Activated gamma-delta T cell treated with anti-CD3 and anti-CD28 coated beads, Interleukin-2, amount 50 U/mL, for 16 hours (primary cell): Measurements from ENCODE around the gene RAMP2.
A peak's percentile ranks its signal among the peaks of the same experiment; 100 is the strongest.
"Not testable (repeated sequence)": the region's sequence is repeated elsewhere in the genome, so short reads cannot be mapped to it uniquely, and the experiment has no call there.

ENCODE experiments used
- DNase-seq: peaks from one replicate; pipeline ENCODE4 v3.0.0-alpha.2; 2020; ENCODE audit warnings: low read depth

RAMP2 gene

GRCh38 chr17:42760652-42761581 lies at the start of gene RAMP2:
Gene RAMP2, plus strand, starts transcription at chr17:42761227. Its CDS starts 35 bp downstream, at chr17:42761262.
- no peak for DNase-seq

GRCh38 chr17:42720996-42721583 lies 39.9 kb upstream of the RAMP2 start:
- peak; percentile 9 for DNase-seq

GRCh38 chr17:42723636-42724035 lies 37.4 kb upstream of the RAMP2 start:
- no peak for DNase-seq

- no peak for DNase-seq
Measured at GRCh38 chr17:42725143-42725542, 35.9 kb upstream of the RAMP2 start.

- DNase-seq, result no peak
Measured at GRCh38 chr17:42740699-42741098, 20.3 kb upstream of the RAMP2 start.

- DNase-seq, result not testable (repeated sequence)
Measured at GRCh38 chr17:42742916-42743315, 18.1 kb upstream of the RAMP2 start.

- no peak for DNase-seq
Measured at GRCh38 chr17:42743595-42744282, 17.3 kb upstream of the RAMP2 start.

- peak; percentile 51 for DNase-seq
Measured at GRCh38 chr17:42744283-42744805, 16.7 kb upstream of the RAMP2 start.

GRCh38 chr17:42744806-42745617 lies 16.0 kb upstream of the RAMP2 start, which contains the start of gene EZH1:
Gene EZH1, minus strand, starts transcription at chr17:42745040. Its CDS starts 16,099 bp downstream, at chr17:42728941.
- DNase-seq, result peak; percentile 85

GRCh38 chr17:42748202-42748907 lies 12.7 kb upstream of the RAMP2 start:
- no peak for DNase-seq

GRCh38 chr17:42748908-42749798 lies 11.9 kb upstream of the RAMP2 start:
- no peak for DNase-seq

GRCh38 chr17:42750739-42751344 lies 10.2 kb upstream of the RAMP2 start:
- DNase-seq, result no peak

- DNase-seq, result no peak
Measured at GRCh38 chr17:42751628-42752027, 9.4 kb upstream of the RAMP2 start.

GRCh38 chr17:42754782-42755181 lies 6.2 kb upstream of the RAMP2 start:
- DNase-seq, result no peak

- DNase-seq, result no peak
Measured at GRCh38 chr17:42759982-42760651, 910 bp upstream of the RAMP2 start.

- no peak for DNase-seq
Measured at GRCh38 chr17:42761638-42762037, 611 bp downstream of the RAMP2 start.

- DNase-seq, result no peak
Measured at GRCh38 chr17:42766124-42766523, 5.1 kb downstream of the RAMP2 start.

GRCh38 chr17:42767512-42767911 lies 6.5 kb downstream of the RAMP2 start:
- DNase-seq, result no peak

- not testable (repeated sequence) for DNase-seq
Measured at GRCh38 chr17:42768006-42768405, 7.0 kb downstream of the RAMP2 start.
